Heart left ventricle (tissue), 13 donors: Measurements from ENCODE around the gene MAN2A1.

Experiments
- POLR2A ChIP-seq, 2 donors: fragments of 450-650 bp; IDR thresholded peaks; one replicate each; pipeline ENCODE4 v1.6.1; 2017; ENCODE audit warnings: antibody characterized with exemption in 2 of 2, mild to moderate bottlenecking in 2 of 2, moderate library complexity in 2 of 2
- TF ChIP-seq, protein P1 (sequence below), 12 donors: fragments of 200-600 bp; sonication (generic) in 4 of 12; IDR thresholded peaks; one replicate each; pipeline versions ENCODE4 v1.5.0 to v1.8.0; 2018 to 2022; ENCODE audit warnings: antibody characterized with exemption in 12 of 12, mild to moderate bottlenecking in 5 of 12
- donor health status: ischemic (EF 13 %, LVEDD 7.1; RV severe dilation, severe dysfunction).
- donor health status: DM: no; HTN: yes; CAD: no.
- donor health status: DM: no; HTN: no; CAD: no.
- donor health status: ischemic (EF 25% LVEDD 6.9; RV normal size, moderate dysfunction).
- donor health status: ischemic (EF 25% LVEDD 5.7; RV mildly dilated, moderate dysfunction).
- donor health status: ischemic (EF 35%, LVEDD 5.7; RV mildly dilated, moderate dysfunction).
- donor health status: nonischemic (EF 11% LVEDD 7.7; RV severe dilation, severe dysfunction).
- donor health status: DM: yes; HTN: yes; CAD: no.
- donor health status: PGD.
- donor health status: ischemic (EF 29% LVEDD 5.4; RV normal size, mild dysfunction).
- donor health status: nonischemic (EF 23%, LVEDD 6.1; RV moderate dilation, normal function).

DNA sequence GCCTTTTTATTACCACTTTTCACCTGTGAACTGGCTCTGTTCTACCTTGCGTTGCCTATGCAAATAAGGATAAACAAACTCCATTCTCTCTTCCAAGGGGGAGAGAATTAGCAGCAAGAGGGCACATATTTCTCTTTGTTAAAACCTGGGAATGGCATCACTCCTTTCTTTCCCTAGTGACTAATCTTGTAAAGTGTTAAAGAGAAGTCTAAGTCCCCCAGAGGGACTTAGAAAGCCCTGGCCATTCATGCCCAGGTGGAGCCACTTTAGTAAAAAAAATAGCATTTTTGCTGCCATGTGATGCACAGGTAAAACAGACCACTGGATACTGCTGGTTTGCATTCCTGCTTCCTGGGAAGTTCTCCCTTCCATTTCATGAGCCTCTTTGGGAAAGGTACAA is 148.4 kb downstream of the MAN2A1 start:
- TF ChIP-seq, protein P1, sequence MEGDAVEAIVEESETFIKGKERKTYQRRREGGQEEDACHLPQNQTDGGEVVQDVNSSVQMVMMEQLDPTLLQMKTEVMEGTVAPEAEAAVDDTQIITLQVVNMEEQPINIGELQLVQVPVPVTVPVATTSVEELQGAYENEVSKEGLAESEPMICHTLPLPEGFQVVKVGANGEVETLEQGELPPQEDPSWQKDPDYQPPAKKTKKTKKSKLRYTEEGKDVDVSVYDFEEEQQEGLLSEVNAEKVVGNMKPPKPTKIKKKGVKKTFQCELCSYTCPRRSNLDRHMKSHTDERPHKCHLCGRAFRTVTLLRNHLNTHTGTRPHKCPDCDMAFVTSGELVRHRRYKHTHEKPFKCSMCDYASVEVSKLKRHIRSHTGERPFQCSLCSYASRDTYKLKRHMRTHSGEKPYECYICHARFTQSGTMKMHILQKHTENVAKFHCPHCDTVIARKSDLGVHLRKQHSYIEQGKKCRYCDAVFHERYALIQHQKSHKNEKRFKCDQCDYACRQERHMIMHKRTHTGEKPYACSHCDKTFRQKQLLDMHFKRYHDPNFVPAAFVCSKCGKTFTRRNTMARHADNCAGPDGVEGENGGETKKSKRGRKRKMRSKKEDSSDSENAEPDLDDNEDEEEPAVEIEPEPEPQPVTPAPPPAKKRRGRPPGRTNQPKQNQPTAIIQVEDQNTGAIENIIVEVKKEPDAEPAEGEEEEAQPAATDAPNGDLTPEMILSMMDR (IDR thresholded peaks at IDR 0.05): no peak
- no peak for TF ChIP-seq POLR2A (IDR thresholded peaks at IDR 0.05)
